Stimulated activated CD4-positive, alpha-beta T cell treated with anti-CD3 and anti-CD28 coated beads, Interleukin-15, amount 100 ng/mL, for 1 hour (primary cell): ENCODE data around the gene PHKA2.
"Not testable (repeated sequence)": the region's sequence is repeated elsewhere in the genome, so short reads cannot be mapped to it uniquely, and the experiment has no call there.

ENCODE experiments used
- DNase-seq, 2 donors: peaks; one replicate each; pipeline ENCODE4 v3.0.0-alpha.2; 2020; ENCODE audit warnings: low read depth in 1 of 2, low spot score in 1 of 2

The PHKA2 gene

DNA sequence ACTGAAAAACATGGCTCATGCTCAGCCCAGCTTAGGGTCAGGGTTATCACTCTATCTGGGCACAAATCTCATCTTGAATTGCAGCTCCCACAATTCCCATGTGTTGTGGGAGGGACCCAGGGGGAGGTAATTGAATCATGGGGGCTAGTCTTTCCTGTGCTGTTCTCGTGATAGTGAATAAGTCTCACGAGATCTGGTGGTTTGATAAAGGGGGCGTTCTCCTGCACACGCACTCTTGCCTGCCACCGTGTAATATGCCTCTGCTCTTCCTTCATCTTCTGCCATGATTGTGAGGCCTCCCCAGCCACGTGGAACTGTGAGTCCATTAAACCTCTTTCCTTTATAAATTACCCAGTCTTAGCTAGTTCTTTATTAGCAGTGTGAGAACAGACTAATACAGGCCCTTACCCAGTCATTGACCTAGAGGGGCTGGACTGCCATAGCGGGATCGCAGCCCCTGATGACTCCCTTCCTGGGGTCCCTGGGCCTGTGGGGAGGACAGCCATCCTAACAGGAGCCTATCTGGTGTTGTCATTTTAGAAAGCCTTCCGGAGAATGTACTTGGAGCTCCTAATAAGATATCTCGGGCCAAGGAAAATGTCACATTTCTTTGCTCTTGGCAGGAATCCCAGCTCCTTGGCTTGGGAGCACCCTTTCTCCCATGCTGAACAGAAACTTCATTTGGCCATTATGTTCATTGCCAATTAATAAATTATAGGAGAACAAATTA is 112.6 kb downstream of the PHKA2 start:
- no peak for DNase-seq

DNA sequence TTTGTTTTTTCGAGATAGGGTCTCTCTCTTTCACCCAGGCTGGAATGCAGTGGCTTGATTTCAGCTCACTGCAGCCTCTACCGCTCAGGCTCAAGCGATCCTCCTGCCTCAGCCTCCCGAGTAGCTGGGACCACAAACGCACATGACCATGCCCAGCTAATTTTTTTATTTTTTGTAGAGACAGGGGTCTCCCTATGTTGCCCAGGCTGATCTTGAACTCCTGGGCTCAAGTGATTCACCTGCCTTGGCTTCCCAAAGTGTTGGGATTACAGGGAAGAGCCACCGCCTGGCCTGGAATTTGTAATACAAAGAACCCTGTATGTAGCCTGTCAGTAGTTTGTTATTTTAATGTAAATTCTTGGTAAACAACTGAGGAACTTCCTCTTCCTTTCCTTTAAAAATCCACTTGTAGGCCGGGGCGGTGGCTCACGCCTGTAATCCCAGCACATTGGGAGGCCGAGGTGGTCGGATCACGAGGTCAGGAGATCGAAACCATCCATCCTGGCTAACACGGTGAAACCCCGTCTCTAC is 119.5 kb downstream of the PHKA2 start:
- no peak for DNase-seq

DNA sequence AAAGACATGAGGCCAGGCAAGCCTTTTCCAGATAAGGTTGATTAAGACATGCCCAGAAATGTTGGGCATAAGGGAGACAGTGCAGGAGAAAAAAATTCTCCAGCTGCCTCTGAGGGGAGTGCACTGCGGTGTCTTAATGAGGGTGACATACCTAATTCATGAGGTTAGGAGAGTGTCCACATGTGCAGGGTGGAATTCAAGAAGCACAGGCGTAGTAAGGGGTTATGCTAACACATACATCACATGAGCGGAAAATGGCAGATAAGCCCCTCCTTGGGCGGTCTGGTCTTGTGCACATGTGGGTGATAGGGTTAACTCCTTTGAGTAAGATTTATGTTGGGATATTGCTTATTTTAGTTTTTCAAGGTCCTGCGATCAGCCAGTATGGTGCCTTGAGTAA is 122.4 kb downstream of the PHKA2 start:
- no peak for DNase-seq

GRCh38 chrX:18856645-18856997 is 127.3 kb downstream of the PHKA2 start:
- DNase-seq = no peak

DNA sequence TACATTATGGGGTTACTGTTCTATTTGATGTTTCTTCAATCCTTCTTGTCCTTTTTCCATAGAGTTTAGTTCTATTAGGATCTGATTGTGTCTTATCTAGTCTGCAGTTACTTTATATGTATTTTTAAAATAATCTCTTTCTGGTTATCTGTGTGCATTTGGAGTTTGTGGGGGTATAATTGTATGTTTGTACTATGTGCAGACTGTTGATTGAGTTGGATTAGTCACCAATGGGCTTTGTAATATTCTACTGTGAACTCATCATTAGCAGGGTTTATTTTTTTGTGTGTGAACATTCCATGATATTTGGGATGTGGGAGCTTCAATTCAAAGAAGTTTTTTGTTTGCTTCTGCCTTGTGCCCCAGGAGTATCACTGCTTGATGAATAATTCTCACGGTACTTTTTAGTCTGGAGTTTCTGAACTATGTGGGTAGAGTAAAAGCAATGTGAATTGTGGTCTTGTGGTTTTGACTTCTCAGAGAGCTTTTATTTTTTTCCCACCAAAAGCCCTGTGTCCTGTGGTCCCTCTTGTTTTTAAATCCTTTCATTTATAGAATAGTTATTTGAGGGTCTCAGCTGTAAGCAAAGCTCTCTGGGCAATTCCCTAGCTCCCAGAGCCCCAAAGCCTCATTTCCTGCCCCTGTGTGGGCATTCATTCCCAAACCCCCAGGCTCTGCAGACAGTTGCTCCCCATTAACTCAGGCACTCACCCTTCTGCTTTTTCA is 127.8 kb downstream of the PHKA2 start:
- DNase-seq = no peak

GRCh38 chrX:18847901-18848300 is 136.0 kb downstream of the PHKA2 start:
- DNase-seq = not testable (repeated sequence)
